GM21367 (cell line): ENCODE results near the gene LRRC37A.
"Not testable (repeated sequence)": the region's sequence is repeated elsewhere in the genome, so short reads cannot be mapped to it uniquely, and the experiment has no call there.

ENCODE experiments used
- ATAC-seq: cut with Tn5 transposase; IDR thresholded peaks from one replicate; pipeline ENCODE4 v1.9.1; 2021; ENCODE audit not compliant: unreplicated experiment

The LRRC37A gene

GRCh38 chr17:46286764-46287221, 8.1 kb upstream of the LRRC37A start:
- not testable (repeated sequence) for ATAC-seq

- ATAC-seq = not testable (repeated sequence)
Observed at GRCh38 chr17:46287587-46287986, 7.3 kb upstream of the LRRC37A start.

DNA sequence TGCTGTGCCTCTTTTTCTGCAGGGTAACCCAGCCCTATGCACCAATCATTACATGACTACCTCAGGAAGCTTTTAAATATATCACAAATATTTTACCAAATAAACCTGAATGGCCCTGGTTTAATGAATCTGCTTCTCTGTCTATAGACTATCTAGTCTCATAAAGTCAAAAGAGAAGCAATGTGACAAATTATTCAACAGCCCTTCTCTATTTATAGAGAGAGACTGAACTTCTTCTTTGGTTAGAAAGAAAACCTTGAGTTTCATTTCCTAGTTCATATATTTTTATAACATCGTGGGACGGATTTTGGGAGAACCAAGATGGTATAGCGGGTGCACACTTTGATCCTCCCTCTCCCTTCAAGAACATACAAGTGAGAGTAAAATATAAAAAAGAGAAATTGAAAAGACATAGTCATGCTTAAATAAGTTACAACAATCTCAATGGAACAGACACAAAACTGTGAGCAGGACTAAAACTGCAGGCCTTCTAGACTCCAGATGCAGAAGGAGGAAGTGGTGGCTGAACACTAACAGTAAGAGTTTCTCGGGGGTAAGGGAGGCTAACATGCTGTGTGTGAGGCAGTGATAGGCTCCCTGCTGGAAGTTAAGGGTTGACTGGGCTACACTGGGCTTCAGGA, 3.9 kb upstream of the LRRC37A start:
- ATAC-seq = peak; percentile 89

GRCh38 chr17:46291618-46292017, 3.3 kb upstream of the LRRC37A start:
- not testable (repeated sequence) for ATAC-seq

- ATAC-seq = not testable (repeated sequence)
Observed at GRCh38 chr17:46341220-46341619, 46.3 kb downstream of the LRRC37A start.

GRCh38 chr17:46342131-46342530, 47.2 kb downstream of the LRRC37A start:
- not testable (repeated sequence) for ATAC-seq

DNA sequence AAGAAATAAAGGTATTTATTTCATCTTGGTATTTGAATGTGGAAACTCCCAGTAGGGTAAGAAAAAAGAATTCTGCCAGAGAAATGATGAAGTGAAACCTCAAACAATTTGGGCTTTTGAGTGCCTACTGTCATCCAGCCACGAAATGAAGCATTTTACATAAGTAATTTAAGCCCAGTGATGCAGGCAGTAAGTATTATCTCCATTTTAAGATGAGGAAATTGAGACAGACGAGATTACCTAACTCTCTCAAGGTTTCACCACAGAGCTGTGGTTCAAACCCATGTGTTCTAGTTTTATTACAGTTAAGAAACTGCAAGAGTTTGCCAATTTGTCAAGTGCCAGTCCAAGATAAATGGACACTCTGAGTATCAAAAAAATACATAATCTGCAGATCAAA, 53.4 kb downstream of the LRRC37A start:
- ATAC-seq = not testable (repeated sequence)

DNA sequence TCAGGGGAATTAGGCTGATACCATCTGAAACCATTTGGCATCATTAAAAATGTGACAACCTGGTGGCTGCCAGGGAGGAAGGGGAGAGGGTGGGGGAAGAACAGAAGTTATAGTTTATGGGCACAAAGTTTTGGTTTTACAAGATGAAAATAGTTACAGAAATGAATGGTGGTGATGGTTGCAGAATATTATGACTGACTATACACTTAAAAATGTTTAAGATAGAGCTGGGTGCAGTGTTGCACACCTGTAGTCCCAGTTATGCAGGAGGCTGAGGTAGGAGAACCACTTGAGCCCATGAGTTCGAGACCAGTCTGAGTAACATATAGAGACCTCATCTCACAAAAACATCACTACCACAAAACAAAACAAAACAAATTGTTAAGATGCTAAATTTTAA, 54.1 kb downstream of the LRRC37A start:
- ATAC-seq = not testable (repeated sequence)

DNA sequence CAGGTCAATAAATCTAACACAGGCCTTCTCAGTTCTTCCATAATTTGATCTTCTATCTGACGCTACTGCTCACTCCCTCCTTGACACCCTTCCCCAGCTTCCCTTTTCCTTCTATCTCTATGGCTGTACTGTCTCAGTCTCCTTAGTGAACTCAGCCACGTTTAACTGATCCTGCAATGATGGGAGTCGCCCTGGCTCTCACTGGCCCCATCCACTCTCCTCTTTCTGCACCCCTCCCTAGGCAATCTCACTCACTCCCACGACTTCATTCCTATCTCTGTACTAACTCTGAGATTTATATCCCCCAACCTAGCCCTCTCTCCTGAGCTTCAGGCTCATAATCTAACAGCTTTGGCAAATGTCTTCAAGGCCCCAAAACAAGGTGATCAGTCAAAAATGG, 58.9 kb downstream of the LRRC37A start:
- ATAC-seq = not testable (repeated sequence)

DNA sequence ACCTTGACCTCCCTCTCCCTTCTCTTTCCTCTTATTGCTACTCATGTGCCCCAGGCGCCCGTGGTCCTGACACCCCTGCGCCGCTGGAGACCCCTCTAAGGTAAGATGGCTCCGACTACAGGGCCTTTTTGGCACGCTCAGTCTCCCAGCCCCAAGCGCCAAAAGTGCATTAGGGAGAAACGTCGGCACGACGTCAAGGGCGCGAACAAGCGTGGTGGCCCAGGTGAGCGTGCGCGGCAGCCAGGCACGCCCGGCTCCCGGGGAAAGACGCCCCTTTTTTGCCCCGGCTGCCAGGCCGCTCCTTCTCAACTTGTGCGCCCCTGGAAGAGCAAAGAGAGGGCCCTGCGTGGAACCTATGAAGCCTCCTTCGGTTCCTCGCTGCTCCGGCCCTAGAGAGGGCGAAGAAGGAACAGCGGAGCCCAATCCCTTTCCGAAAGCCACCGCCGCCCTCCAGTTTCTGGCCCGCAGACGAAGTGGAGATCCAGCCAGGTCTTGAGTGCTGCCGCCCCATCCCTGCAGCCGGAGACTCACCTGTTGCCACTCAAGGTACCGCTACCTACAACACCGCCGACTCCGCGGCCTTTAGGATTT, 66.3 kb downstream of the LRRC37A start:
- peak; percentile 40 for ATAC-seq

- ATAC-seq = peak; percentile 85
Observed at GRCh38 chr17:46361755-46362154, 66.8 kb downstream of the LRRC37A start, which contains the start of gene ARL17B. TSS of gene ARL17B (minus strand) at chr17:46361766. CDS start at chr17:46358397, 3,369 bp downstream.

DNA sequence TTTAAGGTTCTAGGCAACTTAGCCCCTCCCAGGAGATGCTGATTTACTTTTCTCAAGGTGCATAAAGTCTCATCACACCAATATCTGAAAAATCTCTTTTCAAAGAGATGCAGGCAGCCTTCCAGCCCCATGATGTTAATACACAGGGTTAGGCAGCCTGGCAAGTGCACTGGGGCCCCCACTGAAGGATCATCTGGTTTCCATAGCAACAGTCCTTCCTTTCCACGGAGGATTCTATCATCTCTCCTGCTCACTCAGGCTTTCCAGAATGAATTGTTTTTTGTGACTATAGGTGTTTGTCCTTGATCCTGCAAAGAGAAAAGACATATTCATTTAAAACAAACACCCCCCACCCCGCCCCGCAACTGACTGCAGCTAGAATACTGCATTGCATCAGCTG, 72.6 kb downstream of the LRRC37A start:
- ATAC-seq = not testable (repeated sequence)

GRCh38 chr17:46372236-46373229, 77.6 kb downstream of the LRRC37A start:
- peak; percentile 68 for ATAC-seq

- ATAC-seq = not testable (repeated sequence)
Observed at GRCh38 chr17:46373418-46373817, 78.5 kb downstream of the LRRC37A start.

DNA sequence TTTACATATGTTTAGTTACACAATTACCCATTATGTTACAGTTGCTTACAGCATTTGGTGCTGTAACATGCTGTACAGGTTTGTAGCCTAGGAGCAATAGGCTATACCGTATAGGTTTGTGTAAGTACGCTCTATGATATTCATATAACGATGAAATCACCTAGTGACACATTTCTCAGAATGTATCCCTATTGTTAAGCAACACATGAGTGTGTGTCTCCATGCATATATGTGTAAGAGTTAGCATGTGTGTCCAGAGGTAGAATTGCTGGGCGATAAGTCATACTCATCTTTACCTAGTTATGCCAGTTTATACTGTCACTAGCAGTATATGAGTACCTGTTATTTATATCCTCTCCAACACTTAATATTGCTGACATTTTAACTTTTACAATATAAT, 88.2 kb downstream of the LRRC37A start:
- not testable (repeated sequence) for ATAC-seq

- ATAC-seq = not testable (repeated sequence)
Observed at GRCh38 chr17:46385491-46385890, 90.6 kb downstream of the LRRC37A start.
